ENCODE data around the gene ATG4C. TPM values are rescaled to one million over a fixed set of nuclear protein-coding genes. Genes with fewer than 3 reads are reported as not detected.

ATG4C gene
- total and polyA plus RNA-seq, 2 experiments from 2014 or later = 7.2 to 10.6 TPM

- no peak overlapping the region for H3K4me3 ChIP-seq
Observed at GRCh38 chr1:62882201-62883104, 98.5 kb downstream of the ATG4C start.

GRCh38 chr1:62884156-62884740 lies 100.3 kb downstream of the ATG4C start:
- H3K4me3 ChIP-seq = no peak overlapping the region
- no peaks in the 10 kb centered on the region for H3K9me3 ChIP-seq (ENCODE audit: low read depth)
- TF ChIP-seq EZH2 (IDR thresholded peaks at IDR 0.05; ENCODE audit: borderline replicate concordance) (no peak), EZH2phosphoT487 (IDR thresholded peaks at IDR 0.05; ENCODE audit: low read depth, severe bottlenecking, unreplicated experiment) (no peak), CTCF (IDR thresholded peaks at IDR 0.05; ENCODE audit: poor library complexity) (no peak)
- H3K79me2 ChIP-seq = no peaks in the 10 kb centered on the region
- no peak overlapping the region for H3K27ac ChIP-seq
- H4K20me1 ChIP-seq (ENCODE audit: insufficient read depth, poor library complexity, severe bottlenecking) = no peaks in the 10 kb centered on the region
- DNase-seq (ENCODE audit: low spot score) = no peak
- H2AFZ ChIP-seq = no peak overlapping the region
- no peaks in the 10 kb centered on the region for H3K4me1 ChIP-seq (ENCODE audit: insufficient read depth)
- H3K27me3 ChIP-seq = peaks cover 6% of the 10 kb centered on the region
- no peaks in the 10 kb centered on the region for H3K9me2 ChIP-seq (replicated peaks; ENCODE audit: insufficient read depth)
- no peak overlapping the region for H3K4me2 ChIP-seq
- H3K36me3 ChIP-seq (replicated peaks; ENCODE audit: insufficient read depth, low read depth) = no peaks in the 10 kb centered on the region

More at GRCh38 chr1:62882201-62883104, 98.5 kb downstream of the ATG4C start:
- Histone ChIP-seq H3K27me3 (peaks cover 6% of the 10 kb centered on the region), H4K20me1 (ENCODE audit: insufficient read depth, poor library complexity, severe bottlenecking) (no peaks in the 10 kb centered on the region), H3K36me3 (replicated peaks; ENCODE audit: insufficient read depth, low read depth) (no peaks in the 10 kb centered on the region), H2AFZ (no peak overlapping the region), H3K4me2 (no peak overlapping the region), H3K27ac (no peak overlapping the region), H3K9me3 (ENCODE audit: low read depth) (no peaks in the 10 kb centered on the region), H3K79me2 (no peaks in the 10 kb centered on the region), H3K9me2 (replicated peaks; ENCODE audit: insufficient read depth) (no peaks in the 10 kb centered on the region), H3K4me1 (ENCODE audit: insufficient read depth) (no peaks in the 10 kb centered on the region)
- no peak for TF ChIP-seq EZH2 (IDR thresholded peaks at IDR 0.05; ENCODE audit: borderline replicate concordance)
- TF ChIP-seq EZH2phosphoT487 (IDR thresholded peaks at IDR 0.05; ENCODE audit: low read depth, severe bottlenecking, unreplicated experiment) = no peak
- no peak for TF ChIP-seq CTCF (IDR thresholded peaks at IDR 0.05; ENCODE audit: poor library complexity)
- no peak for DNase-seq (ENCODE audit: low spot score)
- WGBS (ENCODE audit: low lambda C conversion rate, missing lambda C conversion rate) = 66% methylated on average over 10 of the region's 10 CpGs

- Histone ChIP-seq H3K27ac (no peak overlapping the region), H3K4me2 (no peak overlapping the region), H3K4me3 (no peak overlapping the region), H2AFZ (no peak overlapping the region), H3K27me3 (peaks cover 6% of the 10 kb centered on the region), H3K9me3 (ENCODE audit: low read depth) (no peaks in the 10 kb centered on the region), H4K20me1 (ENCODE audit: insufficient read depth, poor library complexity, severe bottlenecking) (no peaks in the 10 kb centered on the region), H3K36me3 (replicated peaks; ENCODE audit: insufficient read depth, low read depth) (no peaks in the 10 kb centered on the region), H3K9me2 (replicated peaks; ENCODE audit: insufficient read depth) (no peaks in the 10 kb centered on the region), H3K4me1 (ENCODE audit: insufficient read depth) (no peaks in the 10 kb centered on the region), H3K79me2 (no peaks in the 10 kb centered on the region)
- WGBS (ENCODE audit: low lambda C conversion rate, missing lambda C conversion rate) = 79% methylated on average over 6 of the region's 6 CpGs
- no peak for TF ChIP-seq EZH2 (IDR thresholded peaks at IDR 0.05; ENCODE audit: borderline replicate concordance)
- TF ChIP-seq EZH2phosphoT487 (IDR thresholded peaks at IDR 0.05; ENCODE audit: low read depth, severe bottlenecking, unreplicated experiment) = no peak
- no peak for TF ChIP-seq CTCF (IDR thresholded peaks at IDR 0.05; ENCODE audit: poor library complexity)
- DNase-seq (ENCODE audit: low spot score) = no peak
Observed at GRCh38 chr1:62887799-62888507, 104.0 kb downstream of the ATG4C start.
